ENCODE measurements around the gene NRXN3.

- TF ChIP-seq CTCF (IDR thresholded peaks at IDR 0.05 in 4 of 5, conservative IDR thresholded peaks at IDR 0.05 in 1 of 5) (no peak), POLR2A (IDR thresholded peaks at IDR 0.05) (no peak)
Measured at GRCh38 chr14:79878785-79879184, 1708.6 kb downstream of the NRXN3 start.
